ENCODE measurements around the gene NRG4. TPM values are rescaled to one million over a fixed set of nuclear protein-coding genes. Genes with fewer than 3 reads are reported as not detected.
"Not testable (repeated sequence)": the region's sequence is repeated elsewhere in the genome, so short reads cannot be mapped to it uniquely, and the experiment has no call there.

Gene NRG4
- total RNA-seq, 2 experiments from 2014 or later, result not detected

DNA sequence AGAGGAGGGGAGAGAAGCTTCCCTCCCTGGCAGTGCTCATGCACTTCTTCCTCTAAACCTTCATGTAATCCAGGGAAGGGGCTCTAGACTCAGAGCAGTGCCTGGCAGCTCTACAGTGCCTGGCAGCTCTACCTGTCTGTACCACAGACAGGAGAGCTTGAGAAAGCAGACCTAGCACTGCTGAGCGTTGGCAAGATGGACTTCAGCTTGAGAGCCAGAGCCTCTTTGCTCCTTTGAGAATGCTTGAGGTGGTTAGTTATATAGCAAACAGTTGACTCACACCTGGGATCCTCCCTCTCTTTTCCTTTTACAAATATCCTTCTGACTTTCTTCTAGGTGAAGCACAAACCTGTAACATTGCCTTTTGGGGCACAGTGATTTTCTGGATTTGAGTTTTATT lies 87.6 kb downstream of the NRG4 start:
- ChIA-PET CTCF (interaction anchor here (0.6 to 0.7 kb wide), 2 partner anchors 346 to 898 kb away, joined by 3 read pairs; no protein-coding TSS in a partner anchor), POLR2A (no interaction called here)
- peaks cover 28% of the 10 kb centered on the region for H3K36me3 Mint-ChIP-seq (ENCODE audit: low read depth)
- no peak overlapping the region for H3K27ac Mint-ChIP-seq
- no peak for DNase-seq
- peaks cover 23% of the 10 kb centered on the region for H3K4me1 Mint-ChIP-seq
- no peak for ATAC-seq
- no peak overlapping the region for H3K4me3 Mint-ChIP-seq
- no peaks in the 10 kb centered on the region for H3K27me3 Mint-ChIP-seq
- intact Hi-C loops (cut with DNase I, micrococcal nuclease), result no loop called here
- H3K9me3 Mint-ChIP-seq (ENCODE audit: low read depth), result no peaks in the 10 kb centered on the region

DNA sequence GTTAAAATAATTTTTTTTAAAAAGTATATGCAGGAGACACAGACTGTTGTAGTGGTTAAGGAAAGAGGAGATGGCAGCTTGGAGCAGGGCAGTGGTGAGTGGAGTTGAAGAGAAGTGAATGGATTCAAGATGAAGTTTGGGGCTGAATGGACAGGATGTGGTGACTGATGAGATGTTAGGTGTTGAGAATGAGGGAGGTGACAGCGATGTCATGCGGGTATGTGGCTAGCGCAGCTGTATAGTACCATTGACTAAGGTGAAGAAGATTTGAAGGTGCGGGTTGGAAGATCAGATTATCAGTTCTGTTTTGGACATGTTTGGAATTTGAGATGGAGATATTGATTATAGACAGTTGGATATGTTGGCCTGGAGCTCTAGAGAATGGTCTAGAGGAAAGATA lies 88.5 kb downstream of the NRG4 start:
- Mint-ChIP-seq H3K27me3 (no peaks in the 10 kb centered on the region), H3K36me3 (ENCODE audit: low read depth) (peaks cover 28% of the 10 kb centered on the region), H3K4me3 (no peak overlapping the region), H3K9me3 (ENCODE audit: low read depth) (no peaks in the 10 kb centered on the region), H3K27ac (no peak overlapping the region), H3K4me1 (peaks cover 23% of the 10 kb centered on the region)
- intact Hi-C loops (cut with DNase I, micrococcal nuclease), result no loop called here
- ChIA-PET CTCF (interaction anchor here (0.6 to 1.9 kb wide), 3 partner anchors 114 to 330 kb away, joined by 3 to 6 read pairs (median 4); no protein-coding TSS in a partner anchor), POLR2A (no interaction called here)
- DNase-seq, result peak; percentile 30
- peak; percentile 65 for ATAC-seq

DNA sequence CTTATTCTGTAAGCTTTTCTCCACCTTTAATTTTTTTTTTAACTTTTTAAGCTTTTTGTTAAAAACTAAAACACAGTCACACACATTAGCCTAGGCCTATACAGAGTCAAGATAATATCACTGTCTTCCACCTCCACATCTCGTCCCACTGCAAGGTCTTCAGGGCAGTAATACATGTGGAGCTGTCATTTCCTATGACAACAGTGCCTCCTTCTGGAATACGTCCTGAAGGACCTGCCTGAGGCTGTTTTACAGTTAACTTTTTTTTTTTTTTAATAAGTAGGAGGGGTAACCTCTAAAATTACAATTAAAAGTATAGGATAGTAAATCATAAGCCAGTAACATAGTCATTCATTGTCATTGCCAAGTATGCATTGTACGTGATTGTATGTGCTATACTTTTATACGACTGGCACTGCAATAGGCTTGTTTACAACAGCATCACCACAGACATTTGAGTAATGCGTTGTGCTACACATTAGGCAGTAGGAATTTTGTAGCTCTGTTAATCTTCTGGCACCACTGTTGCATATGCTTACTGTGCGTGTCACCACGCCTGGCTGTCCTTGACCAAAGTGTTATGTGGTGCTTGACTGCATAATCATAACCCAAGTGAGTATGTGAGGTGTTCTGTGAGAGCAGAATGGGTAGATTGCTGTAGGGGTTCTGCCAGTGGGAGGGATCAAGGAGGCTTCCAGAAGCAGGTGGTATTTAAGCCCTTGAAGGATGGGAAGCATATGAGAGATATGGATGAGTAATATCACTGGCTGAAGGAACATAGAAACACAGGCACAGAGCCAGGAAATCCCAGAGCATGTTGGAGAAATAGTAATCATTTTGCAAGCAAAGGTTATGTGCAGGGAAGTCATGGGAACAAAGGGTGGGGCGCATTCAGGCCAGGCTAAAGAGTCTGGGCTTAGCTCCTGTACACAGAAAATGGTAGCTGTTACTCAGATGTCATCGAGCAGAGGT lies 90.2 kb downstream of the NRG4 start:
- intact Hi-C loops (cut with DNase I, micrococcal nuclease), result no loop called here
- Mint-ChIP-seq H3K9me3 (ENCODE audit: low read depth) (no peaks in the 10 kb centered on the region), H3K27ac (no peak overlapping the region), H3K4me3 (no peak overlapping the region), H3K27me3 (no peaks in the 10 kb centered on the region), H3K4me1 (peaks cover 19% of the 10 kb centered on the region), H3K36me3 (ENCODE audit: low read depth) (peaks cover 35% of the 10 kb centered on the region)
- CTCF ChIA-PET, result interaction anchor here (0.6 to 1.9 kb wide), 10 partner anchors 8 to 1124 kb away, joined by 3 to 6 read pairs (median 4); no protein-coding TSS in a partner anchor
- POLR2A ChIA-PET, result no interaction called here
- DNase-seq (peak; percentile 19), ATAC-seq (peak; percentile 68)

DNA sequence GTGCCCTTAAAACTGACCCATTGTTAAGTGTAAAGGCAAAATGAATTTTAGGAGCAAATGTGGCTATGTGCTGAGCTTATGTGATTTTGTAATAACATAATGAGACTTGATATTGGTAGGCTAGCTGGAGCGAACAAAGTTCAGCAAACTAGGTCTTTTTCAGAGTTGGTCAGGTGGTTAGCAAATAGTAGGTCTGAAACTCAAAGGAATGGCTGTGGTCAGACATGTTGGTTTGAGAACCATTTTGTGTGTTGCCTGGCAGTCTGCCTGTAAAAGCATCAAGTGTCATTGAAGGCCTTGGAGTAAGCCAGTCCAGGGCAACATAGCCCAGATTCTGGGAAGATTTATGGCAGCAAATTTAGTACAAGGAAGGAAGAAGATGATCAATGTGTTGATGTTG lies 92.1 kb downstream of the NRG4 start:
- Mint-ChIP-seq H3K4me3 (no peak overlapping the region), H3K36me3 (ENCODE audit: low read depth) (peaks cover 33% of the 10 kb centered on the region), H3K9me3 (ENCODE audit: low read depth) (no peaks in the 10 kb centered on the region), H3K4me1 (peaks cover 11% of the 10 kb centered on the region), H3K27ac (no peak overlapping the region), H3K27me3 (no peaks in the 10 kb centered on the region)
- intact Hi-C loops (cut with DNase I, micrococcal nuclease), result no loop called here
- POLR2A ChIA-PET, result interaction anchor here (0.6 kb wide), 1 partner anchor 66 kb away, joined by 3 read pairs; no protein-coding TSS in a partner anchor
- DNase-seq, result no peak
- CTCF ChIA-PET, result interaction anchor here (0.5 to 1.4 kb wide), 6 partner anchors 10 to 219 kb away, joined by 3 to 8 read pairs (median 4); no protein-coding TSS in a partner anchor
- no peak for ATAC-seq

DNA sequence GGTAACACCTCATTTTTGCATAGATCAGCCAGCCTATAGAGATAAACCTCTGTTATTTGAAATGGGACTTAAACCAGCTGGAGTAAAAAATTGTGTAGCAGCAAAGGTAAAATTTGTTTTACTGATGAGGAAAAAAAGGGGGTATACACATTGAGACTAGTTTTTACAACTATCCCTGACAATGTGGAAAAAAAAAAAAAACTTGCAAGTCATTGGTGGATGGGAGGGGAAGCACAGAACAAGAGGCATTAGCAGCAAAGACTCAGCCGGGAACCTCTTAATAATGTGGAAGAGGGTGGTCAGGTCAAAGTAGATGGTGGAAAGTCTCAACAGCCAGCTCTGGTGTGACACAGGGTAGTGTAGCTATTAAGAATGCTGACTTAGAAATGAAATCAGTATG lies 94.1 kb downstream of the NRG4 start:
- POLR2A ChIA-PET, result no interaction called here
- ATAC-seq, result no peak
- H3K4me1 Mint-ChIP-seq, result peaks cover 6% of the 10 kb centered on the region
- no peak overlapping the region for H3K4me3 Mint-ChIP-seq
- CTCF ChIA-PET, result no interaction called here
- peaks cover 35% of the 10 kb centered on the region for H3K36me3 Mint-ChIP-seq (ENCODE audit: low read depth)
- DNase-seq, result no peak
- H3K27me3 Mint-ChIP-seq, result no peaks in the 10 kb centered on the region
- intact Hi-C loops (cut with DNase I, micrococcal nuclease), result no loop called here
- no peak overlapping the region for H3K27ac Mint-ChIP-seq
- H3K9me3 Mint-ChIP-seq (ENCODE audit: low read depth), result no peaks in the 10 kb centered on the region

DNA sequence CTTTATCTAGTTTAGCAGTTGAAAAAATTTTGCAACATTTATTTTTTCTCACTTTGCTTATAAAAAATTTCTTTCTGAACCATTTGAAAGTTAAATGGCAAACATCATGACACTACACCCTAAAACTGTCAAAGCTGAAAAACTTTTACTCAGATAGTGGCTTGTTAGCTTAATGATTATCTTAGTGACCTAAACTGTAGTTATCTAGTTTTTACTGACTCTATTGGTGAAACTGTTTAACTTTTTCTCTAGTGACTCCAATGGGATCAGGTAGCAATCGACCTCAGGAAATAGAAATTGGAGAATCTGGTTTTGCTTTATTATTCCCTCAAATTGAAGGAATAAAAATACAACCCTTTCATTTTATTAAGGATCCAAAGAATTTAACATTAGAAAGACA lies 95.2 kb downstream of the NRG4 start:
- POLR2A ChIA-PET, result no interaction called here
- no peak for DNase-seq
- Mint-ChIP-seq H3K27me3 (no peaks in the 10 kb centered on the region), H3K9me3 (ENCODE audit: low read depth) (no peaks in the 10 kb centered on the region), H3K4me1 (peaks cover 8% of the 10 kb centered on the region), H3K4me3 (no peak overlapping the region), H3K36me3 (ENCODE audit: low read depth) (peaks cover 38% of the 10 kb centered on the region), H3K27ac (no peak overlapping the region)
- ATAC-seq, result no peak
- CTCF ChIA-PET, result interaction anchor here (0.8 kb wide), 1 partner anchor 223 kb away, joined by 4 read pairs; no protein-coding TSS in a partner anchor
- intact Hi-C loops (cut with DNase I, micrococcal nuclease), result no loop called here

DNA sequence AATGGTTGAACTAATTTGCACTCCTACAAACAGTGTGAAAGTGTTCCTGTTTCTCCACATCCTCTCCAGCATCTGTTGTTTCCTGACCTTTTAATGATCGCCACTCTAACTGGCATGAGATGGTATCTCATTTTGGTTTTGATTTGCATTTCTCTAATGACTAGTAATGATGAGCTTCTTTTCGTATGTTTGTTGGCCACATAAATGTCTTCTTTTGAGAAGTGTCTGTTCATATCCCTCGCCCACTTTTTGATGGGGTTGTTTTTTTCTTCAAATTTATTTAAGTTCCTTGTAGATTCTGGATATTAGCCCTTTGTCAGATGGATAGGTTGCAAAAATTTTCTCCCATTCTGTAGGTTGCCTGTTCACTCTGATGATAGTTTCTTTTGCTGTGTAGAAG lies 101.9 kb downstream of the NRG4 start:
- peaks cover 61% of the 10 kb centered on the region for H3K36me3 Mint-ChIP-seq (ENCODE audit: low read depth)
- DNase-seq; H3K9me3 Mint-ChIP-seq (ENCODE audit: low read depth); H3K4me3 Mint-ChIP-seq; H3K27ac Mint-ChIP-seq; ATAC-seq; intact Hi-C loops (cut with DNase I, micrococcal nuclease); H3K27me3 Mint-ChIP-seq: not testable (repeated sequence)
- ChIA-PET CTCF (interaction anchor here (1.0 kb wide), 1 partner anchor 109 kb away, joined by 3 read pairs; no protein-coding TSS in a partner anchor), POLR2A (interaction anchor here (0.6 kb wide), 1 partner anchor 42 kb away, joined by 3 read pairs; no protein-coding TSS in a partner anchor)
- H3K4me1 Mint-ChIP-seq, result peaks cover 46% of the 10 kb centered on the region

DNA sequence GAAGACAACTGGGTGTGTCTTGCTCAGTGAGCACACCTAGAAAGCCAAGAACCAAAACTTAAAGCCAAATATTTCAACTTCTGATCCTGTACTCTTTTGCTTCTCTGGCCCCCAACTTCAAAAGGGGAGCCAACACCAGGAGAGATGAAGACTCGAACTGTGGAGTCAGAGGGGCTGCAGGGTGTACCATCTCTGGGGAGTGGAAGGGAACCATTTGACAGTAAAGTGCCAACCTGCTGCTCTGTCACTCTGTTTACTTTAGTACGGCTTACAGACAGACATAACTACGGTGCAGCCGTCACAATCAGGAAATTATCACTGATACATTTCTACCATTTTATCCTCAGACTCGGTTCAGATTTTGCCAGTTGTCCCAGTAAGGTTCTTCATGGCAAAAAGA lies 107.0 kb downstream of the NRG4 start:
- ATAC-seq, result no peak
- no peaks in the 10 kb centered on the region for H3K27me3 Mint-ChIP-seq
- H3K9me3 Mint-ChIP-seq (ENCODE audit: low read depth), result peaks cover under 1% of the 10 kb centered on the region
- H3K36me3 Mint-ChIP-seq (ENCODE audit: low read depth), result peaks cover 34% of the 10 kb centered on the region
- ChIA-PET CTCF (no interaction called here), POLR2A (no interaction called here)
- H3K27ac Mint-ChIP-seq, result peak overlapping the region; percentile 72
- intact Hi-C loops (cut with DNase I, micrococcal nuclease), result loop anchor here (2.0 kb wide), 3 partner anchors 62 to 450 kb away; partner anchors contain the start of gene UBE2Q2 (in 1 of the 2)
- peaks cover 54% of the 10 kb centered on the region for H3K4me1 Mint-ChIP-seq
- H3K4me3 Mint-ChIP-seq, result peak overlapping the region; percentile 97
- DNase-seq, result no peak

DNA sequence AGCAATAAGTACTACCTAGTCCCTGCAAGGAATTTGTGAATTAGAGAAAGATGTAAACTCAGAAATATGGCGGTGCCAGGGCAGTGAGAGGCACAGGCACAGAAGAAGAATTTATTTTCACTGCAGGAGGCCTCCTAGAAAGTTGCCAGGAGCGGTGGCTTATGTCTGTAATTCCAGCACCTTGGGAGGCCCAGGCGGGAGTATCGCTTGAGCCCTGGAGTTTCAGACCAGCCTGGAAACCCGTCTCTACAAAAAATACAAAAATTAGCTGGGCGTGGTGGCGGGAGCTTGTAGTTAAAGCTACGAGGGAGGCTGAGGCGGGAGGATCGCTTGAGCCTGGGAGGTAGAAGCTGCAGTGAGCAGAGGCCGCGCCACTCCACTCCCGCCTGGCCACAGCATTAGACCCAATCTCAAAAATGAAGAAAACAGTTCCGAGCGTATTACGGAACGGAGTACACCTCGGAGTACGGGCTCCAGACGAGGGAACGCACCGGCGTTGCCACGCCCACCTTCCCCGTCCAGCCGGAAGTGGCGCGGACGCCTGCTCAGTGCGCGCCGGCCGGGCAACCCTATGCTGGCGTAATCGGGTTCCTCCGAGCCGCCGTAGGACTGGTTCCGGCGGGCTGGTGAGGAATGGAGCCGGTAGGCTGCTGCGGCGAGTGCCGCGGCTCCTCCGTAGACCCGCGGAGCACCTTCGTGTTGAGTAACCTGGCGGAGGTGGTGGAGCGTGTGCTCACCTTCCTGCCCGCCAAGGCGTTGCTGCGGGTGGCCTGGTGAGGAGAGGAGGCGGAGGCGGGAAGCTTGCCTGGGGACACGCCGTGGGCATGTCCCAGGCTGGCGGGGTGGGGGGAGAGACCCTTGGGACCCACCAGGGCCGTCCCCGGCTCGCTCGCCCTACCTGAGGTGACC lies 108.6 kb downstream of the NRG4 start, which contains the start of gene FBXO22:
Gene FBXO22 (plus strand): TSS at position 548 of the 909 bp plus-strand sequence. CDS start 86 bp downstream, at position 634.
- peak; percentile 97 for DNase-seq
- no peaks in the 10 kb centered on the region for H3K27me3 Mint-ChIP-seq
- H3K36me3 Mint-ChIP-seq (ENCODE audit: low read depth), result peaks cover 20% of the 10 kb centered on the region
- peak within 1 kb of the TSS; percentile 98 for H3K27ac Mint-ChIP-seq
- intact Hi-C loops (cut with DNase I, micrococcal nuclease), result loop anchor here (1.0 to 5.0 kb wide), 10 partner anchors 59 to 1286 kb away; partner anchors contain the start of genes C15orf39 (in 1 of the 2), CLK3 (in 1 of the 2), IMP3 (in 1 of the 2) and MAN2C1 (in 1 of the 2)
- no peaks in the 10 kb centered on the region for H3K9me3 Mint-ChIP-seq (ENCODE audit: low read depth)
- ChIA-PET POLR2A (interaction anchor here (0.6 kb wide), 1 partner anchor 278 kb away, joined by 3 read pairs; the partner anchor contains the start of gene SNUPN), CTCF (interaction anchor here (1.8 kb wide), 1 partner anchor 13 kb away, joined by 6 read pairs; no protein-coding TSS in a partner anchor)
- ATAC-seq, result peak; percentile 97
- peak within 1 kb of the TSS; percentile 97 for H3K4me3 Mint-ChIP-seq
- peaks cover 40% of the 10 kb centered on the region for H3K4me1 Mint-ChIP-seq

DNA sequence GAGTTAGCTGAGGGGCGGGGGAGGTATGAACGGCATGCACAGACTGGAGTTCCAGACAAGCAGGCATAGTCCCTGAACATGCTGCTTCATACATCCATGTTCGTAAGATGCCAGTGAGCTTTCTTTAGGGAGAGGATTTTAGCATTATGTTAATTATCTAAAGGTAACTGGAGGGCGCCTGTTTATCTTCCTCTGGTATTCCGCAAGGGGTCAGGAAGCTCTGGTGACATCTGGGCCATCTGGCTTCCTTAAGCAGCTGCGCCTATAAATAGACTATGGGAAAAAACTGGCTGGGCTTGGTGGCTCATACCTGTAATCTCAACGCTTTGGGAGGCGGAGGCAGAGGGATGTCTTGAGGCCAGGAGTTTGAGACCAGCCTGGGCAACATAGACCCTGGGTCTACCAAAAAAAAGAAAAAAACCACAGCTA lies 110.1 kb downstream of the NRG4 start:
- Mint-ChIP-seq H3K9me3 (ENCODE audit: low read depth) (no peaks in the 10 kb centered on the region), H3K36me3 (ENCODE audit: low read depth) (peaks cover 20% of the 10 kb centered on the region), H3K4me3 (peak overlapping the region; percentile 40), H3K27ac (peak overlapping the region; percentile 51), H3K4me1 (peaks cover 40% of the 10 kb centered on the region), H3K27me3 (no peaks in the 10 kb centered on the region)
- ChIA-PET CTCF (interaction anchor here (0.7 to 1.8 kb wide), 3 partner anchors 12 to 160 kb away, joined by 3 to 6 read pairs (median 4); no protein-coding TSS in a partner anchor), POLR2A (no interaction called here)
- ATAC-seq (no peak), DNase-seq (no peak)
- intact Hi-C loops (cut with DNase I, micrococcal nuclease), result loop anchor here in 1 of 2 experiments (5.0 kb wide), 4 partner anchors 145 to 1285 kb away; partner anchors contain the start of genes C15orf39, CLK3 and SNUPN

Measured in activated CD4-positive, alpha-beta T cell treated with anti-CD3 and anti-CD28 coated beads for 36 hours (primary cell).